CD4-positive, alpha-beta T cell (primary cell): ENCODE results near the gene AGAP4. TPM values are rescaled to one million over a fixed set of nuclear protein-coding genes. Genes with fewer than 3 reads are reported as not detected.
A peak's percentile ranks its signal among the peaks of the same experiment; 100 is the strongest.
"Not testable (repeated sequence)": the region's sequence is repeated elsewhere in the genome, so short reads cannot be mapped to it uniquely, and the experiment has no call there.

Experiments
- ATAC-seq: fragments of 200-7000 bp; cut with Tn5 transposase; one replicate; pipeline ENCODE4 v1.10.0; 2022; ENCODE audit warnings: mild to moderate bottlenecking; ENCODE audit not compliant: poor library complexity
- CTCF ChIA-PET: fragments of 350-600 bp; sonication (Branson Sonifier 250); formaldehyde crosslinking; loops from one replicate; lab custom pipeline; 2021; ENCODE audit warnings: antibody characterized with exemption, inconsistent platforms; lab: Charles Lee
- POLR2A ChIA-PET: fragments of 350-600 bp; sonication (Branson Sonifier 250); formaldehyde crosslinking; loops from one replicate; lab custom pipeline; 2021; ENCODE audit warnings: antibody characterized with exemption, inconsistent platforms; lab: Charles Lee
- DNase-seq, 14 experiments: peaks; one replicate each; pipeline ENCODE4 v3.0.0-alpha.2; 2013 to 2020; ENCODE audit warnings: mixed read lengths in 2 of 14
- H3K27ac ChIP-seq, 2 donors: one replicate each; pipeline versions ENCODE4 v1.5.1 to v1.7.0; 2013; ENCODE audit warnings: low read length in 2 of 2, low read depth in 1 of 2, mild to moderate bottlenecking in 1 of 2
- H3K27me3 ChIP-seq, 2 experiments: 1 replicate in 1 of 2; 2 replicates in 1 of 2; pipeline versions ENCODE4 v1.6.1 to v1.7.0; 2013; ENCODE audit warnings: low read length in 2 of 2, control low read depth in 1 of 2, mild to moderate bottlenecking in 1 of 2, moderate library complexity in 1 of 2; ENCODE audit not compliant: insufficient read depth in 2 of 2, control insufficient read depth in 1 of 2
- H3K36me3 ChIP-seq: one replicate; pipeline ENCODE4 v1.6.1; 2013; ENCODE audit warnings: low read length, control low read depth; ENCODE audit not compliant: insufficient read depth
- H3K4me1 ChIP-seq: one replicate; pipeline ENCODE4 v1.6.1; 2013; ENCODE audit warnings: low read length, control low read depth; ENCODE audit not compliant: insufficient read depth
- H3K4me3 ChIP-seq: one replicate; pipeline ENCODE4 v1.5.1; 2013; ENCODE audit warnings: mild to moderate bottlenecking, low read length, moderate library complexity
- H3K9me3 ChIP-seq, 2 experiments: 1 replicate in 1 of 2; 2 replicates in 1 of 2; pipeline versions ENCODE4 v1.6.1 to v1.7.0; 2013; ENCODE audit warnings: low read length in 2 of 2, mild to moderate bottlenecking in 2 of 2, control low read depth in 1 of 2, moderate library complexity in 1 of 2; ENCODE audit not compliant: control insufficient read depth in 1 of 2, insufficient read depth in 1 of 2
- H3K27ac Mint-ChIP-seq: one replicate; pipeline ENCODE4 v1.8.0; 2020; ENCODE audit warnings: mixed read lengths
- H3K27me3 Mint-ChIP-seq: one replicate; pipeline ENCODE4 v1.8.0; 2021; ENCODE audit warnings: mixed read lengths
- H3K36me3 Mint-ChIP-seq: one replicate; pipeline ENCODE4 v1.8.0; 2021; ENCODE audit warnings: low read depth, mixed read lengths
- H3K4me1 Mint-ChIP-seq: one replicate; pipeline ENCODE4 v1.8.0; 2021; ENCODE audit warnings: low read depth, mixed read lengths
- H3K4me3 Mint-ChIP-seq: one replicate; pipeline ENCODE4 v1.8.0; 2020; ENCODE audit warnings: mild to moderate bottlenecking, mixed read lengths
- H3K9me3 Mint-ChIP-seq: one replicate; pipeline ENCODE4 v1.8.0; 2020; ENCODE audit warnings: mixed read lengths
- CTCF ChIP-seq: fragments of 200-600 bp; IDR thresholded peaks from one replicate; pipeline ENCODE4 v1.8.0; 2022; ENCODE audit warnings: antibody characterized with exemption, mild to moderate bottlenecking
- intact Hi-C, 2 experiments: fragments of 100-400 bp; cut with DNase I in 1 of 2; cut with micrococcal nuclease in 1 of 2; formaldehyde crosslinking; loops; one replicate each; pipeline versions ENCODE4 v1.15.1 to v1.9.0; 2023 to 2025; cut with DNase I, micrococcal nuclease
- total RNA-seq, 174 experiments: library from RNA in 2 of 174; stranded (reverse) in 2 of 174; gene quantifications; one replicate each; pipeline ENCODE4 v1.2.3 and lab custom pipeline; 2021 to 2026

The AGAP4 gene
- total RNA-seq, 2 experiments from 2014 or later, result 23.9 to 24.8 TPM

GRCh38 chr10:45857931-45858330 is 10.6 kb upstream of the AGAP4 start:
- H3K4me3 Mint-ChIP-seq, H3K4me1 ChIP-seq, H3K27me3 Mint-ChIP-seq, H3K4me1 Mint-ChIP-seq, DNase-seq, POLR2A ChIA-PET, H3K9me3 ChIP-seq, H3K4me3 ChIP-seq, intact Hi-C loops, H3K27ac ChIP-seq, H3K36me3 ChIP-seq, H3K9me3 Mint-ChIP-seq, H3K27ac Mint-ChIP-seq, CTCF ChIA-PET, H3K27me3 ChIP-seq, ATAC-seq: not testable (repeated sequence)
- peaks cover 17% of the 10 kb centered on the region for H3K36me3 Mint-ChIP-seq

GRCh38 chr10:45848467-45848866 is 1.2 kb upstream of the AGAP4 start:
- intact Hi-C loops, result not testable (repeated sequence)

GRCh38 chr10:45822918-45823317 is 24.4 kb downstream of the AGAP4 start:
- H3K27ac ChIP-seq, H3K4me3 Mint-ChIP-seq, intact Hi-C loops, CTCF ChIA-PET, H3K27me3 ChIP-seq, ATAC-seq, H3K4me1 Mint-ChIP-seq, H3K36me3 Mint-ChIP-seq, POLR2A ChIA-PET, H3K27ac Mint-ChIP-seq, H3K27me3 Mint-ChIP-seq, H3K36me3 ChIP-seq, H3K4me1 ChIP-seq, H3K4me3 ChIP-seq, H3K9me3 Mint-ChIP-seq, DNase-seq, H3K9me3 ChIP-seq: not testable (repeated sequence)

More at GRCh38 chr10:45848467-45848866, 1.2 kb upstream of the AGAP4 start:
- H3K27ac Mint-ChIP-seq, H3K9me3 Mint-ChIP-seq, H3K4me1 ChIP-seq, H3K27me3 ChIP-seq, POLR2A ChIA-PET, H3K27me3 Mint-ChIP-seq, H3K27ac ChIP-seq, H3K4me3 ChIP-seq, H3K4me3 Mint-ChIP-seq, H3K36me3 ChIP-seq, ATAC-seq, CTCF ChIA-PET, H3K4me1 Mint-ChIP-seq, H3K9me3 ChIP-seq: not testable (repeated sequence)
- H3K36me3 Mint-ChIP-seq, result peaks cover 11% of the 10 kb centered on the region
- peak in 1 of 14 experiments; percentile 8 for DNase-seq

- H3K9me3 Mint-ChIP-seq, intact Hi-C loops, H3K27ac ChIP-seq, ATAC-seq, CTCF ChIA-PET, H3K27ac Mint-ChIP-seq, H3K9me3 ChIP-seq, H3K4me3 ChIP-seq, H3K4me1 ChIP-seq, H3K36me3 Mint-ChIP-seq, POLR2A ChIA-PET, H3K27me3 Mint-ChIP-seq, H3K4me1 Mint-ChIP-seq, H3K27me3 ChIP-seq, H3K4me3 Mint-ChIP-seq, DNase-seq, H3K36me3 ChIP-seq: not testable (repeated sequence)
These were observed 27.0 kb downstream of the AGAP4 start for GRCh38 chr10:45820107-45820830.

- no peak overlapping the region for H3K4me3 ChIP-seq
- H3K4me1 Mint-ChIP-seq, result no peaks in the 10 kb centered on the region
- H3K36me3 Mint-ChIP-seq, result peaks cover 5% of the 10 kb centered on the region
- H3K27ac Mint-ChIP-seq, result no peak overlapping the region
- H3K27ac ChIP-seq, result no peak overlapping the region
- CTCF ChIA-PET, result no interaction called here
- POLR2A ChIA-PET, result no interaction called here
- DNase-seq, result no peak
- no peaks in the 10 kb centered on the region for H3K4me1 ChIP-seq
- H3K4me3 Mint-ChIP-seq, result no peak overlapping the region
- peaks cover 1% of the 10 kb centered on the region for H3K27me3 Mint-ChIP-seq
- no peak for ATAC-seq
- H3K9me3 Mint-ChIP-seq, result no peaks in the 10 kb centered on the region
- no peaks in the 10 kb centered on the region for H3K27me3 ChIP-seq
- peaks cover 0 to 6% of the 10 kb centered on the region in 2 experiments for H3K9me3 ChIP-seq
- H3K36me3 ChIP-seq, result no peaks in the 10 kb centered on the region
- TF ChIP-seq CTCF, result no peak
- intact Hi-C loops, result no loop called here
These were observed 27.7 kb downstream of the AGAP4 start for GRCh38 chr10:45819552-45819951.
